ENCODE data around the gene SIGLEC9.
"Not testable (repeated sequence)": the region's sequence is repeated elsewhere in the genome, so short reads cannot be mapped to it uniquely, and the experiment has no call there.

Gene SIGLEC9

GRCh38 chr19:51147663-51148062 lies 23.0 kb downstream of the SIGLEC9 start:
- no peak for DNase-seq

DNA sequence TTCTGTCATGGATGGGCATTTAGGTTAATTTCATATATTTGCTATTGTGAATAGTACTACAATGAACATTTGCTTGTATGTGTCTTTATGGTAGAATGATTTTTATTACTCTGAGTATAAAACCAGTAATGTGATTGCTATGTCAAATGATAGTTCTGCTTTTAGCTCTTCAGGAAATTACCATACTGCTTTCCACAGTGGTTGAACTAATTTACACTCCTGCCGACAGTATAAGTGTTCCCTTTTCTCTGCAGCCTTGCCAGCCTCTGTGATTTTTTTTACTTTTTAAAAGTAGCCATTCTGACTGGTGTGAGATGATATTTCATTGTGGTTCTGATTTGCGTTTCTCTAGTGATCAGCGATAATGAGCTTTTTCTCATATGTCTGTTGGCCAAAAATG lies 23.9 kb downstream of the SIGLEC9 start:
- no peak for DNase-seq

- DNase-seq = no peak
These were observed 25.9 kb downstream of the SIGLEC9 start for GRCh38 chr19:51150627-51151026.

GRCh38 chr19:51156710-51157109 lies 32.0 kb downstream of the SIGLEC9 start:
- no peak for DNase-seq

- no peak for DNase-seq
These were observed 32.6 kb downstream of the SIGLEC9 start for GRCh38 chr19:51157265-51157664.

GRCh38 chr19:51158474-51159129 lies 33.9 kb downstream of the SIGLEC9 start:
- DNase-seq = no peak

DNA sequence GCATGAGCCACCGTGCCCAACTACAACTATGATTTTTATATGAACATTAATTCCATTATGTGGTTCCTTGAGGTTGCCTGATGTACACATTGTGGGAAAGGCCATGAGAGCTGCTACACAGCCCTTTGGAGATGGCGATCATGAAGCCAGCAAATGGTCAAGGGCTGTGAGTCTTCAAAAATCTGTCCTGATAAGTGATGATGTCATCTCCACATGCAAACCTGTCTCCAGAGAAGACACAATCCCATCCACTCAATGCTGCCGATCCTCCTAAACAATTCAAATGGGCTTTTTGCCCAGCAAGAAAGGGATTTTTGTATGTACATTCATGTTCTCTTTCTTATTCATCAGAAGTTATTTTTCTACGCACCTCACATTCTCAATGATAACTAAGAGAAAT lies 35.0 kb downstream of the SIGLEC9 start:
- DNase-seq = no peak

- DNase-seq = no peak
These were observed 36.6 kb downstream of the SIGLEC9 start for GRCh38 chr19:51161266-51161665.

GRCh38 chr19:51161867-51162496 lies 37.3 kb downstream of the SIGLEC9 start:
- DNase-seq = no peak

DNA sequence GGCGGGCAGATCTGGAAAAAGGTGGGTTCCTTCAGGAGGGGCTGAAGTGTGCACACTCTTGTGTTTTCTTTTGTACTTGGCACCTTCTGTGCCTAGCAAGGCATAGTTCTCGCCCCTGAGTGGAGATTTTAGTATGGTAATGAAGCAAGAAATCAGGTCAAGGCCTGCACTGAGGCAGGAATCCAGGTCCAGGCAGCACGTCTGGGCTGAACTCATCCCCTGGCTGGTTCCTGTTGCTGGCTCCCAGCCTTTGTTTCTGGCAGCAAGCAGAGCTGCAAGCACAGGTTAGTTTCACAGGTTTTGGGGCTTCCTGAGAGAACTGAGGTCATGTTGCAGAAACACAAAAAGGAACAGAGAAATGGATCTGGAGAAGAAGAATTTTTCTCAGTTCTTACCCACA lies 38.6 kb downstream of the SIGLEC9 start:
- no peak for DNase-seq

DNA sequence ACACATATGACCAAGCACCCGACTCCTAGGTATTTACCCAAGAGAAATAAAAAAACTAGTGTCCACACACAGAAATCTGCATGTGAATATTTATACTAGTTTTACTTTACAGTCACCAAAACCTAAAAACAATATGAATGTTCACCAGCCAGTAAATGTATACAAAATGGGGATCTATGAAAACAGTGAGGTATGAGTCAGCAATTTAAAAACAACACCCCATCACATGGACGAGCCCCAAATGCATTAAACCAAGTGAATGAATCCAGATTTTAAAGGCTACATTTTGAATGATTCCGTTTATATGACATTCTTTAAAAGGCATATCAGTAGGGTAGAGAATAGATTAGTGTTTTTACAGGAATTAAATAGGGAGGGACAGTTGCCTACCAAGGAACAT lies 39.5 kb downstream of the SIGLEC9 start:
- no peak for DNase-seq

- no peak for DNase-seq
These were observed 42.3 kb downstream of the SIGLEC9 start for GRCh38 chr19:51166846-51167490.

- no peak for DNase-seq
These were observed 44.0 kb downstream of the SIGLEC9 start for GRCh38 chr19:51168564-51169282.

- DNase-seq = not testable (repeated sequence)
These were observed 44.7 kb downstream of the SIGLEC9 start for GRCh38 chr19:51169283-51169918.

- no peak for DNase-seq
These were observed 47.5 kb downstream of the SIGLEC9 start for GRCh38 chr19:51172223-51172622.

DNA sequence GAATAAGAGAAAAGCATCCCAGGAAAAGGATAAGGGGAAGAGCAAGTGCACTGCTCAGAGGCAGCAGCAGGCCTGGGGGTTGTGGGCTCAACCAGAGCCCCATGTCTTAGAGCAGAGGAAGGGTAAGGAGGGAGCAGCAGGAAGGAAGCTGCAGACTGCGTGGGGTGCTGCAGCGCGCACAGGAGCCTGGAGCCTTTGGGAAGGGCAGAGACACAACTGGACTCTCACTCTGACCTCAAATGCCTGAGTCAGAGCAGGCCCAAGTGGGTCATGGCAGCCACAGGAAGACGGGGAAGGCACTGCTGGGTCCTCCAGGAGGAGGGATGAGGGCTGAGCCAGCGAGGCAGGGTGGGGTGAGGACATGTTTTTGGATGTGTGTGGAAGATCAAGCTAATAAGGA lies 49.0 kb downstream of the SIGLEC9 start:
- DNase-seq = no peak

DNA sequence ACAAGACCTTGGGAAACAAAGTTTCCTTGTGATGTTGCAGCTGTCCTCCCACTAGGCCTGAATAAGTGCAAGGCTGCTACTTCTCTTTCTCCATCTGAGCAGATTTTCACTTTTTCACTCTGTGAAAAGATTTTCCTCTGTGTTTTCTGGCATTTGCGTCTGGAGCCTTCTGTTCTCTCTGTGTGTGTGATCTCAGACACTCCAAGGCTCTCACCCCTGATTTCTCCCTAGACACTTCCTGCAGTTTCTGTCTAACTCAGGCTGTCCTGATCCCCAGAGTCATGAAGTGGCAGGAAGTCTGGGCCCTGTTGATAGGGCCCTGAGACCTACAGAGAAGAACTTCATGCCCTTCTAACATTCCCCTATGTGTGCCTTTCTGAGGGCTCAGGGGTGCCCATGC lies 54.5 kb downstream of the SIGLEC9 start:
- no peak for DNase-seq
